Nephron (organoid): Measurements from ENCODE around the gene SIGLEC11.

Experiments used
- H3K27ac Mint-ChIP-seq, 3 experiments: 2 replicates each; pipeline ENCODE4 v1.8.0; 2020; ENCODE audit warnings: mixed read lengths in 3 of 3, mild to moderate bottlenecking in 2 of 3, moderate library complexity in 1 of 3
- H3K27me3 Mint-ChIP-seq: 2 replicates; pipeline ENCODE4 v1.8.0; 2021; ENCODE audit warnings: low read depth, mild to moderate bottlenecking, moderate library complexity, mixed read lengths
- H3K36me3 Mint-ChIP-seq: 2 replicates; pipeline ENCODE4 v1.8.0; 2020; ENCODE audit warnings: low read depth, mixed read lengths
- H3K4me1 Mint-ChIP-seq: 2 replicates; pipeline ENCODE4 v1.8.0; 2020; ENCODE audit warnings: mixed read lengths
- H3K4me3 Mint-ChIP-seq, 3 experiments: 2 replicates each; pipeline ENCODE4 v1.8.0; 2020; ENCODE audit warnings: mild to moderate bottlenecking in 3 of 3, mixed read lengths in 3 of 3, moderate library complexity in 2 of 3
- H3K9me3 Mint-ChIP-seq: 2 replicates; pipeline ENCODE4 v1.8.0; 2020; ENCODE audit warnings: mixed read lengths
- TF ChIP-seq, protein P1 (sequence below), 3 experiments: fragments of 200-600 bp; sonication (generic); IDR thresholded peaks; one replicate each; pipeline ENCODE4 v1.5.0; 2021; ENCODE audit warnings: antibody characterized with exemption in 3 of 3; ENCODE audit not compliant: unreplicated experiment in 3 of 3

SIGLEC11 gene

DNA sequence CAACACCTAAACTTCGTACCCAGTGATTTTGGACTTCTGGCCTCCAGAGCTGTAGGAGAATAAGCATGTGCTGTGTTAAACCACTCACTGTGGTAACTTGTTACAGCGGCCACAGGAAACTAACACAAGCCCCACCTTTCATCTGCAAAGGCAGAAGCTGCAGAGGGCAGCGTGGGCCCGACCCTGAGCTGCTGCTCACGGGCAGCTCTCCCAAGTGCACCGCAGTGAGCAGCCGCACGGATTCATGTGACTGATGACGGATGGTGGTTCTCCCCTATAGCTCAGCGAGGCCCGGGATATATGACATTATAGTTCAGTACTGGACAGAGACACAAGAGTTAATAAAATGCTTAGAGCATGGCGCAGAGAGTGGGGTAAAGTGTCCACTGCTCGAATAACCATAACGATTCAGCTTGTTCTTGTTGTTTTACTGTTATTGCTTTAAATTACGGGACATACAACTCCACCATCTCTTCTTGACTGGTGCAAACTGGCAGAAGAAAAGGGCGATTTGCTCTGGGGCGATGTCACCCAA, 42.3 kb upstream of the SIGLEC11 start:
- Mint-ChIP-seq H3K9me3 (no peaks in the 10 kb centered on the region), H3K27me3 (no peaks in the 10 kb centered on the region), H3K27ac (no peak overlapping the region), H3K4me3 (no peak overlapping the region), H3K4me1 (no peaks in the 10 kb centered on the region), H3K36me3 (peaks cover 39% of the 10 kb centered on the region)
- TF ChIP-seq, protein P1, sequence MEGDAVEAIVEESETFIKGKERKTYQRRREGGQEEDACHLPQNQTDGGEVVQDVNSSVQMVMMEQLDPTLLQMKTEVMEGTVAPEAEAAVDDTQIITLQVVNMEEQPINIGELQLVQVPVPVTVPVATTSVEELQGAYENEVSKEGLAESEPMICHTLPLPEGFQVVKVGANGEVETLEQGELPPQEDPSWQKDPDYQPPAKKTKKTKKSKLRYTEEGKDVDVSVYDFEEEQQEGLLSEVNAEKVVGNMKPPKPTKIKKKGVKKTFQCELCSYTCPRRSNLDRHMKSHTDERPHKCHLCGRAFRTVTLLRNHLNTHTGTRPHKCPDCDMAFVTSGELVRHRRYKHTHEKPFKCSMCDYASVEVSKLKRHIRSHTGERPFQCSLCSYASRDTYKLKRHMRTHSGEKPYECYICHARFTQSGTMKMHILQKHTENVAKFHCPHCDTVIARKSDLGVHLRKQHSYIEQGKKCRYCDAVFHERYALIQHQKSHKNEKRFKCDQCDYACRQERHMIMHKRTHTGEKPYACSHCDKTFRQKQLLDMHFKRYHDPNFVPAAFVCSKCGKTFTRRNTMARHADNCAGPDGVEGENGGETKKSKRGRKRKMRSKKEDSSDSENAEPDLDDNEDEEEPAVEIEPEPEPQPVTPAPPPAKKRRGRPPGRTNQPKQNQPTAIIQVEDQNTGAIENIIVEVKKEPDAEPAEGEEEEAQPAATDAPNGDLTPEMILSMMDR (IDR thresholded peaks at IDR 0.05; ENCODE audit: unreplicated experiment in 3 of 3), result no peak

DNA sequence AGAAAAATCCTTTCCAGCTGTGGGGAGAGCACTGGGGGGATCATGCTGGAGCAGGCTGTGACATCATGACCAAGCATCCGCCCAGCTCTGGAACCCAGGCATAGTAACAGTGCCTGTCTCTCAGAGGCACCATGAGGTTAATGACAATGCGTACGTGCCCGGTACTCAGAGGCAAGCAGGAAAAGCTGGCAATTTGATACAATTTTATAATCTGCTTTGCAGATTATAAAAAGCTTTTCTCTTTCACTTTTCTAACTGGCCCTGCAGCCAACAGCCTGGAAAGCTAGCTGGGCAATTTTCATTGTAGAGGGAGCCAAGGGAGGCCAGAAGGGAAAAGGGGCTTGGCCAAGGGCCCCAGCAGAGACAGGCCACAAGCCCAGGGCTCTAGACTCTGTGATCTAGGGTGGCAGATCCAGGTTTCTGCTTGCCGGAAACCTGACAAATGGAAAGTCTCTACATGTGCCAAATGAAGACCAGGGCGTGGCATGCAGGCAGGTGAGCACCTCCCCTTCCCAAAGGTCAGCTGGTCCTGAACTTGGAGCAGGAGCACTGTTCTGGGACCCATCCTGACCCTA, 41.5 kb upstream of the SIGLEC11 start:
- TF ChIP-seq, protein P1 (IDR thresholded peaks at IDR 0.05; ENCODE audit: unreplicated experiment in 3 of 3), result no peak
- Mint-ChIP-seq H3K27me3 (no peaks in the 10 kb centered on the region), H3K9me3 (no peaks in the 10 kb centered on the region), H3K27ac (no peak overlapping the region), H3K36me3 (peaks cover 39% of the 10 kb centered on the region), H3K4me3 (no peak overlapping the region), H3K4me1 (no peaks in the 10 kb centered on the region)

DNA sequence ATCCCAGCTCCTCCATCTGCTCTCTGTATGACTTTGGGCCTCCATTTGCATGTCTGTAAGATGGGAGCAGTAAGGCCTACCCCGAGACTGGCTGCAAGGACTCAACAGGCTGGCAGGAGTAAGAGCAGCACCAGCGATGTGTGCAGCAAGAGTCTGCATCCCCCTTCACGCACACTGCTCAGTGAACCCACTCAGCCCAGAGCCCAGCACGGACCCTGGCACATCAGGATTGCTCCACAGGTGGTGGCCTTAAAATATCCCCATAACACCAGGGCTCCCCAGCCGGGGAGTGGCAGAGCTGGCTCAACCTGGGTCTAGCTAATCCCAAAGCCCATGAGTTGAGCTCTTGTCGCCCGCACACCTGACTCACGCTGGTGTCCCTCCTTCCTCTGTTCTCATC, 40.8 kb upstream of the SIGLEC11 start:
- H3K4me1 Mint-ChIP-seq, result no peaks in the 10 kb centered on the region
- peaks cover 34% of the 10 kb centered on the region for H3K36me3 Mint-ChIP-seq
- H3K27ac Mint-ChIP-seq, result no peak overlapping the region
- no peak overlapping the region for H3K4me3 Mint-ChIP-seq
- TF ChIP-seq, protein P1 (IDR thresholded peaks at IDR 0.05; ENCODE audit: unreplicated experiment in 3 of 3), result no peak
- H3K9me3 Mint-ChIP-seq, result no peaks in the 10 kb centered on the region
- no peaks in the 10 kb centered on the region for H3K27me3 Mint-ChIP-seq

DNA sequence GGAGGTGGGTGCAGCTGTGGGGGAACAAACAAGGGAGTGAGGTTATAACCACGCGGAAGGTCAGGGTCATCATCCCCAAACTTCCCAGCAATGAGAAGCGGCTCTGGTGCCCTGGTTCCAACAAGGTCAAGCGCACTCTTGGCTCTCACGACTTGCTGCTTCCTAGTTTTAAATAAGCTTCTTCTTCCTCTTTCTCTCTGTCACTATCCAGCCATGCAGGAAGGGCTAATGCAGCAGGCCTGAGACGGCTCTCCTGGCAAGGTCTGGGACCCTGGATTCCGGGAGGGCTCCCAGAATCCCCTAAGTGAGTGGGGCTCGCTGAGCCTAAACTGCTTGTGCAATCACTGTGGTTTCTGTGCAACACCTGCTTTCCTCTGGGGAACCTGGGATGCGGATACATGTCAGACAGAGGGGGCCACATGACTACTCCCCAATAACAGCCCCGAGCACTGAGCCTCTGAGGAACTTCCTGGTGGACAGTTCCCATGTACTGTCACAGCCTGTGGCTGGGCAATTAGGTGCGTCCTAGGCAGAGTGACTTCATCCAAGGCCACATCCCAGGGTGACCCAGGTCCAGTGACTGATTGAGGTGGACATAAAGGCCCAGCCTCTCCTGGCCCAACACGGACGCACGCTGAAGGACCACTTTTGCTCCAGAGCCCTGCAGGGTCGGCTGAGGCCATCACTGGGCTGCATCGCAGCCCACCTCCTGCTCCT, 40.0 kb upstream of the SIGLEC11 start:
- H3K4me1 Mint-ChIP-seq, result no peaks in the 10 kb centered on the region
- TF ChIP-seq, protein P1 (IDR thresholded peaks at IDR 0.05; ENCODE audit: unreplicated experiment in 3 of 3), result no peak

DNA sequence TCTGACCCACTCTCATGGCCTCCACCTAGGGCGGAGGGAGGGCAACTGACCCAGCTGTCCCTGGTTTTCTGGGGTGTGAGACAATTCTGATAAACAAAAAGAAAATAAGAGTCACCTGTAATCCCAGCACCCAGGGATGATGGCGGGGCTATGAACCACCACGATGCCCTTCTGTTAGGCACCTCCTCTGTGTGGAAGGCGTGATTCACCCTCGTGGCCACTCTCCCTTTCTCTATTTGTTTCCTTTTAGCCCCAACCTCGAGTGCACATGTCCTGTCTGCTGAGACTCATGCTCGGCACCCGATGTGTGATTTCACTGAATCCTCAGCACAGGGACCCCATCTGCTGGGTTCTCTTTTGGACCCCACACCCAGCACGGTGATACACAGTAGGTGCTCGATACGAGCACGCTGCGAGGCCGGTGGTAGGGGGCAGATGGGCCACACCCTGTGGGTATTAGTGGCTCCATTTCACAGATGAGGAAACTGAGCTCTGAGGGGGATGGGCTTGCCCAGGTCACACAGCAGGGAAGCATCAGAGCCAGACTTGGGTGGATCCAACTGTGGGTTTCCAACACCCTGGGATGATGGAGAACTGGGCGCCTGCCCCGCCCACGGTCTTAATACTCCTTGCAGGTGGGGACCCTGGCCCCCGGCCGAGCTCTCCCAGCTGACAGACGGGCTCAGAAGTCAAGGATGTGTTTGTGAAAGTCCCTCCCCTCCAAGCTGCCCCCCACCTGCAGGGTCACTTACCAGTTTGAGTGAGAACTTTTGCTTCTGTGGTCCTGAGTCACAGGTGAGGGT, 39.3 kb upstream of the SIGLEC11 start:
- Mint-ChIP-seq H3K9me3 (no peaks in the 10 kb centered on the region), H3K27me3 (no peaks in the 10 kb centered on the region), H3K36me3 (peaks cover 36% of the 10 kb centered on the region), H3K4me1 (no peaks in the 10 kb centered on the region), H3K4me3 (no peak overlapping the region), H3K27ac (no peak overlapping the region)
- TF ChIP-seq, protein P1 (IDR thresholded peaks at IDR 0.05; ENCODE audit: unreplicated experiment in 3 of 3), result no peak

More for the DNA sequence above, 40.0 kb upstream of the SIGLEC11 start:
- Mint-ChIP-seq H3K27me3 (no peaks in the 10 kb centered on the region), H3K36me3 (peaks cover 32% of the 10 kb centered on the region), H3K9me3 (no peaks in the 10 kb centered on the region), H3K27ac (no peak overlapping the region), H3K4me3 (no peak overlapping the region)
